Measurements from ENCODE around the gene PHOSPHO2. TPM values are rescaled to one million over a fixed set of nuclear protein-coding genes. Genes with fewer than 3 reads are reported as not detected.

Gene PHOSPHO2
- total and polyA plus RNA-seq, 9 of the 15 experiments (the other 6 are each of a cell fraction or from before 2014, with no cell fraction given) = 7.8 to 19.1 (median 11.7) TPM

DNA sequence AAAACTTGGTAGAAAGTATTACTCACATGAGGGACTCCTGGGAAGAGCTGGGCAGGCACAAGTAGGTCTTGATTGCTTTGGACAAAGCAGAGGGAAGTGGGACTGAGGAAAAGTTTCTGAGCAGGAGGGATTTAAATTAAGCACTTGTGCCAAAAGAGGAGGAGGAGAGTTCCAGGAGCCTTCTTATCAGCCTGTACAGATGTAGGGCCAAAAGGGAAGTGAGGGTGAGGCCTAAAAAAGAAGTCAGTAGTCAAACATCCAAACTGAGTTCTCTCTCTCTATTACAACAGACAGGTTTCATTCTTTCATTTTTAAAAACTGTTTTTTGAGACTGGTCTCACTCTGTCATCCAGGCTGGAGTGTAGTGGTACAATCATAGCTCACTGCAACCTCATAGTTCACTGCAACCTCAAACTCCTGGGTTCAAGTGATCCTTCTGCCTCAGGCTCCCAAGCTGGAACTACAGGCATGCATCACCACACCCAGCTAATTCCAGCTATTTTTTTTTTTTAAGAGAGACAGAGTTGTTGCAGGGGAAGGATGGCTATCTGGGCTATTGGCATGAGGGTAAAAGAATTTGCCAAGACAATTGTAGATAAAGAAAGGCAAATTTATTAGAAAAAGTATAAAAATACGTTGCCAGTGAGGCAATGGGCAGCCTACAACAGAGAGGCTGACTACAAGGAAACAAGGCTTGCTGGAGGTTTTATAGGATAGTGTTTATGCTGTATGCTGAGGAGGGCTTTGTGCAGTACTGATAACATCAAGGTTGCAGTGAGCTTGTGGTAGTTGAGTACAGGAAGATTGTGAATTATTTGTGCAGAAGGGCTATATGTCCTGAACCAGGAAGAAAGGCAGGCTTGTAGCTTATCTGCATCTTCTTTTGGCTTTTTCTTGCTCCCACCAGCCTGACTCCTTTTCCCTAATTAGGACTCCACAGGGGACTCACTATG lies 29.0 kb upstream of the PHOSPHO2 start (continued):
- TF ChIP-seq OTX1 (CRISPR knock-in tag; IDR thresholded peaks at IDR 0.05) = no peak
- TF ChIP-seq HNRNPH1 (optimal IDR thresholded peaks at IDR 0.05; ENCODE audit: low read depth, low read length) = no peak
- TF ChIP-seq, protein P1, sequence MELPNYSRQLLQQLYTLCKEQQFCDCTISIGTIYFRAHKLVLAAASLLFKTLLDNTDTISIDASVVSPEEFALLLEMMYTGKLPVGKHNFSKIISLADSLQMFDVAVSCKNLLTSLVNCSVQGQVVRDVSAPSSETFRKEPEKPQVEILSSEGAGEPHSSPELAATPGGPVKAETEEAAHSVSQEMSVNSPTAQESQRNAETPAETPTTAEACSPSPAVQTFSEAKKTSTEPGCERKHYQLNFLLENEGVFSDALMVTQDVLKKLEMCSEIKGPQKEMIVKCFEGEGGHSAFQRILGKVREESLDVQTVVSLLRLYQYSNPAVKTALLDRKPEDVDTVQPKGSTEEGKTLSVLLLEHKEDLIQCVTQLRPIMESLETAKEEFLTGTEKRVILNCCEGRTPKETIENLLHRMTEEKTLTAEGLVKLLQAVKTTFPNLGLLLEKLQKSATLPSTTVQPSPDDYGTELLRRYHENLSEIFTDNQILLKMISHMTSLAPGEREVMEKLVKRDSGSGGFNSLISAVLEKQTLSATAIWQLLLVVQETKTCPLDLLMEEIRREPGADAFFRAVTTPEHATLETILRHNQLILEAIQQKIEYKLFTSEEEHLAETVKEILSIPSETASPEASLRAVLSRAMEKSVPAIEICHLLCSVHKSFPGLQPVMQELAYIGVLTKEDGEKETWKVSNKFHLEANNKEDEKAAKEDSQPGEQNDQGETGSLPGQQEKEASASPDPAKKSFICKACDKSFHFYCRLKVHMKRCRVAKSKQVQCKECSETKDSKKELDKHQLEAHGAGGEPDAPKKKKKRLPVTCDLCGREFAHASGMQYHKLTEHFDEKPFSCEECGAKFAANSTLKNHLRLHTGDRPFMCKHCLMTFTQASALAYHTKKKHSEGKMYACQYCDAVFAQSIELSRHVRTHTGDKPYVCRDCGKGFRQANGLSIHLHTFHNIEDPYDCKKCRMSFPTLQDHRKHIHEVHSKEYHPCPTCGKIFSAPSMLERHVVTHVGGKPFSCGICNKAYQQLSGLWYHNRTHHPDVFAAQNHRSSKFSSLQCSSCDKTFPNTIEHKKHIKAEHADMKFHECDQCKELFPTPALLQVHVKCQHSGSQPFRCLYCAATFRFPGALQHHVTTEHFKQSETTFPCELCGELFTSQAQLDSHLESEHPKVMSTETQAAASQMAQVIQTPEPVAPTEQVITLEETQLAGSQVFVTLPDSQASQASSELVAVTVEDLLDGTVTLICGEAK (IDR thresholded peaks at IDR 0.05) = no peak
- TF ChIP-seq, protein P1 (CRISPR knock-in tag; IDR thresholded peaks at IDR 0.05) = no peak
- TF ChIP-seq KDM2B (CRISPR knock-in tag; IDR thresholded peaks at IDR 0.05) = no peak
- no peak for TF ChIP-seq SRSF1 (IDR thresholded peaks at IDR 0.05; ENCODE audit: low read depth, low read length)
- TF ChIP-seq FUS (optimal IDR thresholded peaks at IDR 0.05; ENCODE audit: low read depth, low read length) = no peak
- TF ChIP-seq, protein P2, sequence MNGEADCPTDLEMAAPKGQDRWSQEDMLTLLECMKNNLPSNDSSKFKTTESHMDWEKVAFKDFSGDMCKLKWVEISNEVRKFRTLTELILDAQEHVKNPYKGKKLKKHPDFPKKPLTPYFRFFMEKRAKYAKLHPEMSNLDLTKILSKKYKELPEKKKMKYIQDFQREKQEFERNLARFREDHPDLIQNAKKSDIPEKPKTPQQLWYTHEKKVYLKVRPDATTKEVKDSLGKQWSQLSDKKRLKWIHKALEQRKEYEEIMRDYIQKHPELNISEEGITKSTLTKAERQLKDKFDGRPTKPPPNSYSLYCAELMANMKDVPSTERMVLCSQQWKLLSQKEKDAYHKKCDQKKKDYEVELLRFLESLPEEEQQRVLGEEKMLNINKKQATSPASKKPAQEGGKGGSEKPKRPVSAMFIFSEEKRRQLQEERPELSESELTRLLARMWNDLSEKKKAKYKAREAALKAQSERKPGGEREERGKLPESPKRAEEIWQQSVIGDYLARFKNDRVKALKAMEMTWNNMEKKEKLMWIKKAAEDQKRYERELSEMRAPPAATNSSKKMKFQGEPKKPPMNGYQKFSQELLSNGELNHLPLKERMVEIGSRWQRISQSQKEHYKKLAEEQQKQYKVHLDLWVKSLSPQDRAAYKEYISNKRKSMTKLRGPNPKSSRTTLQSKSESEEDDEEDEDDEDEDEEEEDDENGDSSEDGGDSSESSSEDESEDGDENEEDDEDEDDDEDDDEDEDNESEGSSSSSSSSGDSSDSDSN (IDR thresholded peaks at IDR 0.05; ENCODE audit: borderline replicate concordance in 1 of 2, low read depth in 2 of 2, low read length in 2 of 2) = 0 out of 4 replicates have a peak, but pooled peaks of 1 of the 2 experiments have one; percentile 58
- TF ChIP-seq POLR2B (IDR thresholded peaks at IDR 0.05; ENCODE audit: low read depth, partially characterized antibody) = no peak
- TF ChIP-seq HNRNPUL1 (IDR thresholded peaks at IDR 0.05; ENCODE audit: low read length) = no peak
- no peak for TF ChIP-seq MAFG (tag; conservative IDR thresholded peaks at IDR 0.05)
- TF ChIP-seq PRMT5 (CRISPR knock-in tag; IDR thresholded peaks at IDR 0.05) = no peak
- no peak for TF ChIP-seq HDAC3 (IDR thresholded peaks at IDR 0.05; ENCODE audit: borderline replicate concordance, partially characterized antibody)
- no peak for TF ChIP-seq KLF6 (CRISPR knock-in tag; IDR thresholded peaks at IDR 0.05; ENCODE audit: borderline replicate concordance)
- no peak for TF ChIP-seq POLR2G (IDR thresholded peaks at IDR 0.05; ENCODE audit: low read depth, low read length)
